T-helper 1 cell treated with Interleukin-12 subunit alpha and Interleukin-12 subunit beta and Interleukin-4 antibody, amounts not matched to agents 30 ng/mL and 1 ng/mL, for 36 hours (primary cell): ENCODE measurements around the gene CYSLTR2. TPM values are rescaled to one million over a fixed set of nuclear protein-coding genes. Genes with fewer than 3 reads are reported as not detected.
"Not testable (repeated sequence)": the region's sequence is repeated elsewhere in the genome, so short reads cannot be mapped to it uniquely, and the experiment has no call there.

Experiments used
- intact Hi-C: fragments of 100-400 bp; cut with micrococcal nuclease; formaldehyde crosslinking; loops from one replicate; pipeline ENCODE4 v1.15.1; 2024
- total RNA-seq: library from RNA; stranded (reverse); gene quantifications from 2 replicates; pipeline ENCODE4 v1.2.3, GENCODE V29; 2022

Gene CYSLTR2
- total RNA-seq, 1 donor from 2014 or later, result 1.8 TPM

DNA sequence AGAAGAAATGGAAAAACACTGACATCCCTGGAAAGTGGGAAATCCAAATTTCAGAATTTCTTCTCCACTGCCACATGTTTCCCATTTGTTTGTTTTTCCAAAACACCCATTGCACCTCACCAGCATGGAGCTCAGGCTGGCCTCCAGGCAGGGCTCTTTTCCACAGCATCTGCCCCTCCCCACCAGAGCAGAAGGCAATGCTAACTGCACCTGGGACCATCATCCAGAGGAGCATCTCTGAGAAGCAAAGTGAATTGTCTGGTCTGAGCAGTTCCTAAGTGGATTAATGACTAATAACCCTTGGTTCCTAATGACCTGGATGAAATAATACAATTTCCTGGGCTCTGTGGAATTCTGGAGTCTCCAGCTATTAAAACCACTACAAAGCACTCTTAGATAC lies 8.8 kb upstream of the CYSLTR2 start:
- intact Hi-C loops, result no loop called here

DNA sequence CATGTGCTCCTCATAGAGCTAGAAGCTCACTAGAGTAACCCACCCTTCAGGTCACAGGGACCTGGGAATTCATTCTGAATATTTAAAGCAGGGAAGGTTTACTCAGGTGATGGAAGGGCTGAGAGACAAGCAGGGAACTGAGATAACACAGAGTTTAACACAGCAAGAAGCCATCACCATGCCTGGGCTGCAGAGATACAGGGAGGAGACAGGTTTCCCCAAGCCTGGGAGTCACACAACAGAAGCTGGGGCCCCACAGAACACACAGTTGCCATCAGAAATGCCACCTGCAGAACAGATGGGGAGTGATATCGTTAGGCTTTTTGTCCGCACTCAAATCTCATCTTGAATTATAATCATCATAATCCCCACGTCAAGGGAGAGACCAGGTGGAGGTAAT lies 7.9 kb upstream of the CYSLTR2 start:
- intact Hi-C loops, result no loop called here

DNA sequence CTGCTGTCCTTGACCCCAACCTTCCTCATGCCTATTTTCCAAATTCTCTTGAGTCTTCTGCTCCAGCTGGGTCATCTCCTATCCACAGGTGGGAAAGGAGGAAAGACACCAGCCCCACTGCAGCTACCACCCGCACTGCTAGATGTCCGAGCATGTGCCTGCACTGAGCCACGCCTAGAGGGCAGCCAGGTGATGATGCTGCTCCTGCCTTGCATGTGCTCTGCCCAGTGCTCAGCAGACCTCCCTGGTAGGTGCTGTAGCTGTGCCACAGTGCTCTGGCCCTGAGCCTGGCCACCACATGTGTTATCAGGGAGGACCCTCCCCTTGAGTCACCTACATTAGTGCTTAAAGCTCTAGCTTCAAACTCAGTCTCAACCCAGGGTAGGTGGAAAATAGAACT lies 6.9 kb upstream of the CYSLTR2 start:
- intact Hi-C loops, result no loop called here

DNA sequence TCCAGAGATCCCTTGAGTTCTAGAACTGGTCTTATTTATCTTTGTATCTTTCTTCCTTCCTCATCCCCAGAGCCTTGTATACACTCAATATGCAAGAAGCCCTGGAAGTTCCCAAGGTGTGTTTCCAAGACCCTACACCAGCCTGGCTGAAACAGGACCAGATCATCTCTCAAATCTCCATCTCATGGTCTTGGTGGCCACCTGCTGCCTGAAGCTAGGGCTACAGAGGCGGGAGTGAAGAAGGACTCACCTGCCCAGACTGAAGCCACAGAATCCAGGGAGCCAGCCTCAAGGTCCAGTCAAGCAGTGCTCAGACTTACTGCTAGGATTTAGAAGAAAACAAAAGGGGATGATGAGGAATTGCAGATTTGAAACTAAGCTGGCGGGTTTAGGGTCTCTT lies 6.1 kb upstream of the CYSLTR2 start:
- intact Hi-C loops, result no loop called here

DNA sequence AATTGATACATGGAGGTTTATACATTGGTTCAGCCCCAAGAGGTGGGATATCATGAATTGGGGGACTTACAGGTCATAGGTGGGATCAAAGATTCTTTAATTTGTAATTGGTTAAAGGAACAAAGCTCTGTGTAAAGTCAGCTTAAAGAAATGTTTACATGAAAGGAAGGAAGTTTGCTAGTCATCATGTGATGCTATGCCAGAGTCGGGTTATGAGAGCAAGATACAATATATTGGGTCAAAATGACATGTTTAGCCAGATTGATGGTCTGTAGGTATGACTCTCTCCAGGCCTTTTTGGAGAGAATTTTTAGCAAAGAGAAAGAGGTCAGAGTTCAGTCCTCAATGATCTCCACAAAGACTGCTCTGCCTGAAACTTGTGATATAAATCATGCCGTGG lies 5.3 kb upstream of the CYSLTR2 start:
- intact Hi-C loops, result no loop called here

DNA sequence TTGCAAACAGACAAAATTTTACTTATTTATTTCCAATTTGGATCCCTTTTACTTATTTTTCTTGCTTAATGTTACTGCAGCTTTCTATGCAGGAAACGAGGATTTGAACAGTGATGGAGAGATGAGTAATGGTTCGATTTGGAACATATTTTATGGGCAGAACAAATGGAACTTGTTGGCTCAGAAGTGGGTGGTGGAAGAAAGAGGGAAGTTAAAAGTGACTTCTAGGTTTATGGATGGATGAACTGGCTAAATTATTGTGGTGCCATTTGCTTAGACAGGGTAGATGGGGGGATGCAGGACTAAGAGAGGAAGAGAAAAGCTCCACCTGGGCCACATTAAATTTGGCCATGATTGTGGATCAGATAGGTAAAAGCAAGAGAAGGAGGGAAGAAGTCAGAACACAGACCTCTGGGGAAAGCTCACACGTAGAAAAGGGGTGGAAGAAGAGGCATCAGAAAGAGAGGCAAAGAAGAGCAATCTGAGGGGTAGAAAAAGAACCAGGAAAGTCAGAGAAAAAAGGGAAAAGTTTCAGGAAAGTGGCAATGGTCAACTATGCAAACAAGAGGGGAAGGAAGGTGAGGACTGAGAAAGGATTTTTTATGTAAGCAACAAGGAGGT lies 768 bp upstream of the CYSLTR2 start:
- intact Hi-C loops, result loop anchor here (1.0 to 5.0 kb wide), 12 partner anchors 58 to 844 kb away; partner anchors contain the start of genes FNDC3A, LPAR6, NUDT15 and PHF11

DNA sequence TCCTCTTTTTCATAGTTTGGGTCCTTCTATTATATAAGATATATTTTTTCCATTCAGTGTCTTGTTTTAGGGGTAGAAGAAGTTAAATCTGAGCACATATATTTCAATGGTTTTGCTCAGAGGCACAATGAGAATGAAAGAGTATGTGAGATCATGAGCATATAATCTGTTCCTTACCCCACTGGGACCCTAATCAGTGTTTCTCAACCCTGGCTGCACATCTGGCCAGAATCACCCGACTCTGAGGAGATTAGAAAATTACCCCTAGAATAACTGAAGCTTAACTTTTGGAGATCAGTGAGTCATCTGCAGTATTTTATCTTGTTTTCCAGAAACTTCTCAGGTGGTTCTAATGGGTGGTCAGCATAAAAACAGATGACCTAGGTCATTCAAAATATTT lies 782 bp downstream of the CYSLTR2 start:
- intact Hi-C loops, result loop anchor here (5.0 kb wide), 3 partner anchors 153 to 843 kb away; partner anchors contain the start of genes LPAR6 and PHF11

DNA sequence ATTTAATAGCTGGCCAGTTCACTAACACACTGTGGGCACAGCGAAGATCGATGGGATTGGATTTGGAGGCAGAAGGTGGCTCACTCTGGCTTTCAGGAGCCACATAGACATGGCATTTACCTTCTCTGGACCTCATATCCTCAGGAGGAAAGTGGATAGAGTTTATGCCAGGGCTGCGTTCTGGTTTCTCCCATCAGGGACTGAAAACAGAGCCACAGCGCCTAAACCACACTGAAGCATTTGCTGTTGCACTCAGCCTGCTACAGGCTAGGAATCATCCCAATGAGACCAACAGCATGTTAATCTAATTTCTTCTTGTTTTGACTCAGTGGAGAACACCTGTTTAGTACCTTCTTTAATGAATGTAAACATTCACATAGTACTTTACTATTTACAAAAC lies 1.6 kb downstream of the CYSLTR2 start:
- intact Hi-C loops, result no loop called here

DNA sequence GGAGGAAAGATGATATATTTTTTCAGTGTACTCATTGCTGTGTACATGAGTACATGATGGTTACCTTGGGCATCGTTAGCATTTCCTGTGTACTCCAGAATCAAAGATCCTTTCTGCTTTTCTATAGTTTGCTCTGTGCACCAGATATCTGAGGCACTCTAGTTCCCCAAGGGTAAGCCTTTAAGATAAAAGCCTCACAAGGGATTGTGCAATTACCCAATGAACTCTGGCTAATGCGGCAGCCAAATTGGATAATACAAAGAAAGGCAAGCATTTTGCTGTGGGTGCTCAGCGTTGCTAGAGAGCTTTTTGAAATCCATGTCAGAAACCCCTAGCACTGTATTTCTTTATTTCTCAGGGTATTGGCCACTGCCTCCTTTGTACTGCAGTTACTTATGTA lies 2.9 kb downstream of the CYSLTR2 start:
- intact Hi-C loops, result no loop called here

DNA sequence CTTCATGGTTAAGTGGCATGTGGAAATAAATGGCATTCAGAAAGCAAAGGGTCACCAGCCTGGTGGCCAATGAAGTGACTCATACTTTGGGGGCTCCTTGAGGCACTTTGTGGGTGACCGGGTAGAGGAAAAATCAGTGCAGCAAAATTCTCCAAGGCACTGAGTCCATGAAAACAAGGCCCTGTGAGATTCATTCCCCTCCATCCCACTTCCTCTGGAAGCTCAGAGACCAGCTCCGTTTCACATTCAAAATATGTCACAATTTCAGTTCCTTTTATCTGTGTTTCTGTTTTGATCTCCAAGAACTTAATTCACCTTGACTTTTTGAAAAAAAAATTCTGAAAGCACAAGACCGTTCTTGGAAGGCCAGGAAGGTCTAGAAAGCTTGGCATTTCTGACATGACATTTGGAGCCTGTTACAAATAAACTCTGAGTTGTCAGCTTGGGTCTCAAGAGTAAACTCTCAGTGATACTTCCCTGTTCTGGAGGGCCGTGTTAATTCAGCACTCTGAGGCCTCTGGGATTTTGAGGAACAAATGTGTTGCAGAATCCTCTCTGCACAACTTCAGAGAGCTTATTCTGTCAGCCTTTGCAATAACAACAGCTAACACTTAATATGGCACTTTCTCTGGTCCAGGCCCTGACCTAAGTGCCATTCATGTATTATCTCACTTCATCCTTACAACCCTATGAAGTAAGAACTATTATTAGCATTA lies 6.8 kb downstream of the CYSLTR2 start:
- intact Hi-C loops, result no loop called here

DNA sequence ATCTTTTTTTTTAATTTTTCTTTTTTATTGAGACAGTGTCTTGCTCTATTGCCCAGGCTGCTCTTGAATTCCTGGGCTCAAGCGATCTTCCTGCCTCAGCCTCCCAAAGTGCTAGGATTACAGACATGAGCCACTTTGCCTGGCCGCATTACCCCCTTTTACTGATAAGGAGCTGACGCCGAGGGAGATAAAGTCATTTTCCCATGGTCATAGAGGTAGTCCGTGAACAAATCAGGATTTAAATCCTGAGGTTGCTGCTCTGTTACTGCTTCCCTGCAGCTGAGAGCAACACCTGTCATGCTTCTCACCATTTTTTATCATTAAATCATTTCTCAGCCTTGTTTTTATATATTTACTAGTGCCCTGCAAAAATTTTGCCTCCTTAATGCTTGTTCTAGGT lies 7.4 kb downstream of the CYSLTR2 start:
- intact Hi-C loops, result no loop called here

DNA sequence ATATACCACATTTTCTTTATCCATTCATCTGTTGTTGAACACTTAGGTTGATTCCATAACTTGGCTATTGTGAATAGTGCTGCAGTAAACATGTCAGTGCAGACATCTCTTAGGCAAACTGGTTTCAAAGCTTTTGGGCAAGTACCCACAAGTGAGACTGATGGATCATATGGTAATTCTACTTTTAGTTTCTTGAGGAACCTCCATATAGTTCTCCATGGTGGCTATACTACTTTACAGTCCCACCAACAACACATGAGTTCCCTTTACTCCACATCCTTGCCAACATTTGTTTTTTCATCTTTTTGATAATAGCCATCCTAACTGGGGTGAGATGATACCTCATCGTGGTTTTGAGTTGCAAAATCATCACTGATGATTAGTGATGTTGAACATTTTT lies 8.5 kb downstream of the CYSLTR2 start:
- intact Hi-C loops, result no loop called here

DNA sequence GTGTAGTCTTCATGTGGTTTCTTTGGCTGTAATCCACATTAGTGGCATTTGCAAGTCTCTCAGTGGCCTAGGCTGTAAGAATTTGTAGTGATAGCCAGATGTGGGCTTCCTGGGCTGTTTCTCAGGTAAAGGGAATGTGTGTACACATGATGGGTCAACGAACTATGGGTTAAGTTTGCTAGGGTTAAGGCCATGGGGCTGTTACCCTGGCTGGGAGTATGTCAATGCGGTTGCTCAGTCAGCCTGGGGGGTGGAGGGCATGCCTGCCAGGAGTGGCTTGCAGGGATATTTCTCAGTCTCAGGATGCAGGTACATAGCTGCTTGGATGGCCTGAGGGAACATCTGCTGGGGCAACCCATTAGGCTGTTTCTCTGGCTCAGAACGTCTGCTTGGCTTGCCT lies 13.4 kb downstream of the CYSLTR2 start:
- intact Hi-C loops, result no loop called here

DNA sequence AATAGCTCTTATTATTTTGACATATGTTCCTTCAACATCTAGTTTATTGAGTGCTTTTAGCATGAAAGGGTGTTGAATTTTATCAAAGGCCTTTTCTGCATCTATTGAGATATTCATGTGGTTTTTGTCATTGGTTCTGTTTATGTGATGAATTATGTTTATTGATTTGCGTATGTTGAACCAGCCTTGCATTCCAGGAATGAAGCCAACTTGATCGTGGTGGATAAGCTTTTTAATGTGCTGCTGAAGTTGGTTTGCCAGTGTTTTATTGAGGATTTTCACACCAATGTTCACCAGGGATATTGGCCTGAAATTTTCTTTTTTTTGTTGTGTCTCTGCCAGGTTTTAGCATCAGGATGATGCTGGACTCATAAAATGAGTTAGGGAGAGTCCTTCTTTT lies 17.7 kb downstream of the CYSLTR2 start:
- intact Hi-C loops, result not testable (repeated sequence)

DNA sequence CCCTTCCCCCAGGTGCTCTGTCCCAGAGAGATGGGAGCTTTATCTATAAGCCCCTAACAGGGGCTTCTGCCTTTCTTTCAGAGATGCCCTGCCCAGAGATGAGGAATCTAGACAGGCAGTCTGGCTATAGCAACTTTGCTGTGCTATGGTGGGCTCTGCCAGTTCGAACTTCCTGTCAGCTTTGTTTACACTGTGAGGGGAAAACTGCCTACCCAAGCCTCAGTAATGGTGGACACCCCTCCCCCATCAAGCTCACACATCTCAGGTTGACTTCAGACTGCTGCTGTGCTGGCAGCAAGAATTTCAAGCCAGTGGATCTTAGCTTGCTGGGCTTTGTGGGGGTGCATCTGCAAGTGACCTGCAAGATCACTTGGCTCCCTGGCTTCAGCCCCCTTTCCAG lies 21.5 kb downstream of the CYSLTR2 start:
- intact Hi-C loops, result no loop called here

DNA sequence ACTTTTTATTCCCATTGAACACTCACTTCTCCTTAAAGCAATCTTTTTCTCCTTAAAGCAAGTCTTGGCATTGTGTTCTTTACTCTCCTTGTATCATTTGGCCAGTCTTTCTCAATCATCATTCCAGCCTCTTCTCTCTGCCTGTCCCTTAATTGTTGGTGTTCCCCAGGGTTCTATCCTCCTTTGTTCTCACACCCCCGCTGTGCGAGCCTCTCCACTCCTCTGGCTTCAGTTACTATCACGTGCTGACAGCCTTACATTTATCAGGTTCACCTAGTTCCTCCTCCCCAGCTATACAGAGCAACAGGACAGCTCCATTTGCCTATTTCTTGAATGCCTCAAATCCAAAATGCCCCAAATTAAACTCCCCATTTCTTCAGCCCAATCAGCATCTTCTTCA lies 24.6 kb downstream of the CYSLTR2 start:
- intact Hi-C loops, result no loop called here

DNA sequence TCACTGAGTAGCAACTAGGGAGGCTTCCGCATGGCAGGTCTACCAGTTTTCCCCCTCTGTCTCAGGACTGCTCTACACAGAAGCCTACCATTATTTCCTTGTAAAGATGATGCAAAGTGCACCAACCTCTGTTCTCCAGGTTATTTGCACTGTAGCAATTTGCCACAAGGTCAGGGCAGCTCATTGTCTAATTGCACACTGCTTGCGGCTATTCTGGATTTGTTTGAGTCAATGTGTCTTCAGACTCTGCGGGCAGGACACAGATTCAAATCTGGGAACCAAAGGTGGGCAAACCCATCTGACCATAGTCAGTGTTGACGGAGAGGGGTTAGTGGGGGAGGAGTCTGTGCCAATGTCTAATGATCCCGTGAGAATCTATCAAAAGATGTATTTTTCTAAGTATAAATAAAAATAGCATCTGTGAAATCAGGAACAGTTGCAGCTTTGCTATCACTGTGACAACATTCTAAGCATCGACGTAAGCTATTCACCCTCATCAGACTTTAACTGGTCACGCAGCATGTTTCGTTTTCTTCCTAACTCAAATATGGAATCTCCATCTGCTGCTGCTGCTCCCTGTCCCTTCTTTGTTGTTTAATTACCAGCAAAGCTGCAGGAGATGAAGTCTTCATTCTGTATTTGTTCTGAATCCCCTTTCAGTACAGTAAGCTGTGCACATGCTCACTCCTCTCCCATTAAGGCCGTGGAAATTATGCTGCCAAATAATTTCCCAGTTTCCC lies 26.4 kb downstream of the CYSLTR2 start:
- intact Hi-C loops, result no loop called here

DNA sequence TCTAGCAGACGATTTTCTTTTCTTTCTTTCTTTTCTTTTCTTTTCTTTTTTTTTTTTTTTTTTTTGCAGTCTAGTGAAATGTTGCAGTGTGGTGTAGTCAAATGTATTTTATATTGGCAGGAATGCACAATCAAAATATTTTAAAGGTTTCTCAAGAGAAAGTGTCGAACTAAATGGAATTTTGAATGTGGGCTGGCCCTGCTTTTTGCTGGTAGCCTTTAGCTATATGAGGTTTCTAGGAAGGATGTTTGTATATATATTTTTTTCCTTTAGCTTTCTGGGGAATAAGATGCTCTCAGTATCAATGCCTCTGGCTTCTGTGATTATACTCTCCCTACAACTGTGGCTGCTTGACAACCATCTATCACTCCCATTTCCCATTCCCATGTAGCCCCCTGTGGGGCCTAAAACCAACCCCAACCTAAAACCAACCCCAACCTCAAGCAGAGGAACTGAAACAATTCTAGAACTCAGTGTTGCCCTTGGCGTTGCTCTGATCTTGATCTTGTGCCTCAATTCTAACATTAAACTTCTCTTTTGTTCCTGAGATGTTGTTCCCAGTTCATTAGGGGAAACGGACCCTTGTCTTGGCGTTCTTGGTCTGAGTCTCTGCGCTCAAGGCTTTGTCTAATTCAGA lies 27.1 kb downstream of the CYSLTR2 start:
- intact Hi-C loops, result no loop called here

DNA sequence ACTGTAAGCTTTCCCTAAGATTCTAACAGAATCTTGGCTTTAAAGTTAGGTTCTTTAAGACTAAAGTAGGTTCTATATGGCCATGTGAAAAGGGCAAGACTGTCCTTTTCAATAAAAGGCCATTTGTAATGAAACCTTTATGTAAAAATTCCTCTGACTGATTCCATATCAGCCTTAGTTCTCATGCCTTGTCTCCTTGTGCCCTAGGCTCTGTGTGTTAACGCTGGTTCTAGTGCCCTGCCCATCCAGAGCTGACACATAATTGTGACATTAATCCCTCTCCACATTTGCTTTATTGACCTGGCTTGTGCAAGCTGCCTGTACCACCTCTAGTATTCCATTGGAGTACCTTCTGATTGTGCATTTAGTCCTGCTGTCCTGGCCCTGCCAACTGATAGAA lies 28.2 kb downstream of the CYSLTR2 start:
- intact Hi-C loops, result no loop called here

DNA sequence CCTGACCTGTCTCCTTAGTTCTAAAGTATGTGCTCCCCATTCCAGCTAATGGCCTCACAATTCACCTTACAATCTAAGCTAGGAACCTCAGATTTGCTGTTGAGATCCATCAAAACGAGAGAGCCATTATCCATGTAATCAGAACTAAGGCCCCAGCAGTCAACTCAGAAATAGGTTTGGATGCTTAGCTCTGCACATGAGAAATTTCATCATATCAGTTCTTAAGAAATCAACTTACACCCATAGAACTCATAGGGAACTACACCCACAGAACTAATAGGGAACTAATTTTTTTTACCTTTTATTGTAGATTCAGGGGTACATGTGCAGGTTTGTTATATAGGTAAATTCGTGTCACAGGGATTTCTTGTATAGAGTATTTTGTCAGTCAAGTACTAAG lies 28.7 kb downstream of the CYSLTR2 start:
- intact Hi-C loops, result no loop called here

DNA sequence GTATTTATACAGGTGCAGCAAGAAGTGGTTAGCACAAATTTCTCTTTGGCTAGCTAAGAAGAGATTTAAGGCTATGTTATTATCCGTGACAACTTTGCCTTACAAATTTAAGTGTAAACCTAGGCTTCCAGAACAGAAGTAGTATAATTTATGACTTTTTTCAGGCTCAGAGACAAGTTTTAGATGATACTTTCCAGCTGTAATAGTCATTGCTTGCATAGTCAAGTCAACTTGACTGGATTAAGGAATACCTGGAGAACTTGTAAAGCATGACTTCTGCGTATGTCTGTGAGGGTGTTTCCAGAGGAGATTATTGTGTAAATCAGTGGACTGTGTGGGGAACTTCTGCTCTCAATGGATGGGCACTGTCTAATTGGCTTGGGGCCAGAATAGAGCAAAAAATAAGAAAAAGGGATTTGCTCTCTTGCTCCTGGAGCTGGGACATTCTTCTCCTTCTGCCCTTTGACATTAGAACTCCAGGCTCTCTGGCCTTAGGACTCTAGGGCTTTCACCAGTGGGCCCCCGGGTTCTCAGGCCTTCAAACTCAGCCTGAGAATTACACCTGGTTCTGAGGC lies 33.0 kb downstream of the CYSLTR2 start:
- intact Hi-C loops, result no loop called here

DNA sequence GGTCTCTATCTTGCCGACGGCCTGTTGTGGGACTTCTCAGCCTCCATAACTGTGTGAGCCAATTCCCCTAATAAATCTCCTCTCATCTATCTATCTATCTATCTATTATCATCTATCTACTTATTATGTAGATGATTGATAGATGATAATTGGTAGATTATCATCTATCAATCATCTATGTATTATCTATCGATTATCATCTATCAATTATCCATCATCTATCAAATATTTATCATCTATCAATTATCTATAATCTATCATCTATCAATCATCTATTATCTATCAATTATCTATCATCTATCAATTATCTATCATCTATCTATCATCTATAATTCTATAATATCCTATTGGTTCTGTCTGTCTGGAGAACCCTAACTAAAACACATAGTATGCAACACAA lies 33.5 kb downstream of the CYSLTR2 start:
- intact Hi-C loops, result no loop called here
